B cell (primary cell): ENCODE results near the gene SDK1.

Source experiments
- EZH2 ChIP-seq: IDR thresholded peaks from 2 replicates; pipeline ENCODE4 v1.6.1; 2012; ENCODE audit warnings: borderline replicate concordance, low read depth, mild to moderate bottlenecking, moderate library complexity, low read length; ENCODE audit not compliant: insufficient read depth, poor library complexity, severe bottlenecking
- TF ChIP-seq, protein P1 (sequence below): fragments of 200-600 bp; IDR thresholded peaks from one replicate; pipeline ENCODE4 v1.8.0; 2022; ENCODE audit warnings: antibody characterized with exemption, mild to moderate bottlenecking

DNA sequence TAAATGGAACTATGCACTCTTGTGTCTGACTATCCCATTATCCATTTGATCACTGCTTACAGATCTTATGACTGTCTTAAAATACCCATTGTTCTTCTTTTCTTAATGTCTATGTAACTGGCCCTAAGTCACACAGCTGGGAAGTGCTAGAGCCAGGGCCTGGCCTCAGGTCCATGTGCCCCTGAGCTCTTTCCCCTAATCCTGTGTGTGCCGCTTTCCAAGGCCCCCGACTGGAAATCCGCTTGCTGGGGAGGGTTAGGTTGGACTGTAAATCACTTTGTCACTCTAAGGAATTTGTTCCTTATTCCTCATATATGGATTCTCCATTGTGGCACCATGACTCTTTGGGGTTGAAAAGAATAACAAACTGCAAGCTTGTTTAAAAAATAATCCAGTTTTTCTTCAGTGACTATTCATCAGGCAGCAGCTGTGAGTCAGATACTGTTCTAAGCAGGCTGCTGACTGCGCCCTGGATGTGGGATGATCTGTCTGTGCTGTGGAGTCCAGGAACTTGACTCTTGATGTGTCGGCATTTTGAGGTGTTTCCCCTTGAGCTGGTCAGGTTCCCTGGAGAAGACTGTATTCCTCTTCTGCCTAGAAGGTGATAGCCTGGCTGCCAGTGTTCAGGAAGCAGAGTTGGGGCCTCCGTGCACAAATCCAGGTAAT, 236.3 kb downstream of the SDK1 start:
- TF ChIP-seq, protein P1, sequence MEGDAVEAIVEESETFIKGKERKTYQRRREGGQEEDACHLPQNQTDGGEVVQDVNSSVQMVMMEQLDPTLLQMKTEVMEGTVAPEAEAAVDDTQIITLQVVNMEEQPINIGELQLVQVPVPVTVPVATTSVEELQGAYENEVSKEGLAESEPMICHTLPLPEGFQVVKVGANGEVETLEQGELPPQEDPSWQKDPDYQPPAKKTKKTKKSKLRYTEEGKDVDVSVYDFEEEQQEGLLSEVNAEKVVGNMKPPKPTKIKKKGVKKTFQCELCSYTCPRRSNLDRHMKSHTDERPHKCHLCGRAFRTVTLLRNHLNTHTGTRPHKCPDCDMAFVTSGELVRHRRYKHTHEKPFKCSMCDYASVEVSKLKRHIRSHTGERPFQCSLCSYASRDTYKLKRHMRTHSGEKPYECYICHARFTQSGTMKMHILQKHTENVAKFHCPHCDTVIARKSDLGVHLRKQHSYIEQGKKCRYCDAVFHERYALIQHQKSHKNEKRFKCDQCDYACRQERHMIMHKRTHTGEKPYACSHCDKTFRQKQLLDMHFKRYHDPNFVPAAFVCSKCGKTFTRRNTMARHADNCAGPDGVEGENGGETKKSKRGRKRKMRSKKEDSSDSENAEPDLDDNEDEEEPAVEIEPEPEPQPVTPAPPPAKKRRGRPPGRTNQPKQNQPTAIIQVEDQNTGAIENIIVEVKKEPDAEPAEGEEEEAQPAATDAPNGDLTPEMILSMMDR = no peak
- TF ChIP-seq EZH2 = no peak
